Measurements from ENCODE around the gene C1orf50. TPM values are rescaled to one million over a fixed set of nuclear protein-coding genes. Genes with fewer than 3 reads are reported as not detected.

Gene C1orf50
- total and polyA plus RNA-seq, 2 donors (not counting 3 experiments of a cell fraction or from before 2014, with no cell fraction given) = 4.8 to 7.4 TPM

DNA sequence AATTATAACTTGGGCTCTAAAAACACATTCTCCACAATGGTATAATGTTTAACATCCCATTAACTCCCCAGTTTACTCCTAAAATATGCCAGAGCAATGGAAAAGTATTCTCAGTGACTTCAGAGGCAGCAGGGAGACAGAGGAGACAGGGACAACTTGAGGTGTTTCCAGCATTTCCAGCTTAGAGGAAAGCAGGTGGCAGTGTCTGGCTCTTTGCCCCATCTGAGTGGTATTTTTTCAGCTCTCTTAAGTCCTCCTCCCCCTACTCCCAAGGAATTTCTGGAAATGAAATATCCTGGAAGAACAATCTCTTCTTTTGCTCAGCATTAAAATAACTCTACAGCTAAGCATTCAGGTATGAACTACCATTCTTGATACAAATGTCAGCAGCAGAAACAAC is 39.1 kb downstream of the C1orf50 start:
- no peak overlapping the region for H3K4me3 ChIP-seq (replicated peaks in 1 of 3; ENCODE audit: insufficient read depth in 1 of 3, low read depth in 1 of 3, low read length in 3 of 3)
- ChIA-PET POLR2A (no interaction called here), CTCF (interaction anchor here (1.2 kb wide), 1 partner anchor 28 kb away, joined by 6 read pairs; no protein-coding TSS in a partner anchor)
- H3K4me1 ChIP-seq (ENCODE audit: control insufficient read depth, extremely low read depth, insufficient read depth, low read length) = no peaks in the 10 kb centered on the region
- H3K9me1 ChIP-seq (replicated peaks; ENCODE audit: control insufficient read depth, extremely low read depth, insufficient read depth, low read length) = no peaks in the 10 kb centered on the region
- no peaks in the 10 kb centered on the region for H3K79me2 ChIP-seq (ENCODE audit: control insufficient read depth, insufficient read depth, low read length)
- intact Hi-C loops (cut with micrococcal nuclease) (no loop called here), dilution Hi-C loops (cut with MboI; ENCODE audit: extremely low pct_ligation_motif_present, low sequenced_read_pairs) (no loop called here)
- BruUV-seq (replicated peaks) = no TSS peak
- H4K20me1 ChIP-seq (replicated peaks; ENCODE audit: control insufficient read depth, extremely low read depth, insufficient read depth, low read length) = no peaks in the 10 kb centered on the region
- FAIRE-seq (no peak), DNase-seq (ENCODE audit: low read depth, low spot score) (no peak)
- no peak overlapping the region for H2AFZ ChIP-seq (ENCODE audit: low read depth, low read length)
- H3K4me2 ChIP-seq (ENCODE audit: insufficient read depth, low read length) = no peak overlapping the region
- no peaks in the 10 kb centered on the region for H3K27me3 ChIP-seq (ENCODE audit: control insufficient read depth in 2 of 2, insufficient read depth in 2 of 2, low read length in 2 of 2)
- H3K36me3 ChIP-seq (ENCODE audit: control insufficient read depth in 2 of 2, extremely low read depth in 1 of 2, insufficient read depth in 2 of 2, low read length in 2 of 2) = no peaks in the 10 kb centered on the region
- no peak overlapping the region for H3K9ac ChIP-seq (replicated peaks; ENCODE audit: extremely low read depth, insufficient read depth, low read length)
- TF ChIP-seq FOS (IDR thresholded peaks at IDR 0.05; ENCODE audit: borderline replicate concordance, insufficient read depth, low read length) = no peak
- TF ChIP-seq, protein P1, sequence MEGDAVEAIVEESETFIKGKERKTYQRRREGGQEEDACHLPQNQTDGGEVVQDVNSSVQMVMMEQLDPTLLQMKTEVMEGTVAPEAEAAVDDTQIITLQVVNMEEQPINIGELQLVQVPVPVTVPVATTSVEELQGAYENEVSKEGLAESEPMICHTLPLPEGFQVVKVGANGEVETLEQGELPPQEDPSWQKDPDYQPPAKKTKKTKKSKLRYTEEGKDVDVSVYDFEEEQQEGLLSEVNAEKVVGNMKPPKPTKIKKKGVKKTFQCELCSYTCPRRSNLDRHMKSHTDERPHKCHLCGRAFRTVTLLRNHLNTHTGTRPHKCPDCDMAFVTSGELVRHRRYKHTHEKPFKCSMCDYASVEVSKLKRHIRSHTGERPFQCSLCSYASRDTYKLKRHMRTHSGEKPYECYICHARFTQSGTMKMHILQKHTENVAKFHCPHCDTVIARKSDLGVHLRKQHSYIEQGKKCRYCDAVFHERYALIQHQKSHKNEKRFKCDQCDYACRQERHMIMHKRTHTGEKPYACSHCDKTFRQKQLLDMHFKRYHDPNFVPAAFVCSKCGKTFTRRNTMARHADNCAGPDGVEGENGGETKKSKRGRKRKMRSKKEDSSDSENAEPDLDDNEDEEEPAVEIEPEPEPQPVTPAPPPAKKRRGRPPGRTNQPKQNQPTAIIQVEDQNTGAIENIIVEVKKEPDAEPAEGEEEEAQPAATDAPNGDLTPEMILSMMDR (IDR thresholded peaks at IDR 0.05; ENCODE audit: extremely low read depth in 1 of 2, insufficient read depth in 1 of 2, low read depth in 1 of 2, low read length in 2 of 2) = no peak
- no peak for TF ChIP-seq GATA2 (IDR thresholded peaks at IDR 0.05; ENCODE audit: insufficient read depth, insufficient read length, low read depth, low read length)
- no peak for TF ChIP-seq MYC (IDR thresholded peaks at IDR 0.05; ENCODE audit: low read depth, low read length)
- TF ChIP-seq, protein P2, sequence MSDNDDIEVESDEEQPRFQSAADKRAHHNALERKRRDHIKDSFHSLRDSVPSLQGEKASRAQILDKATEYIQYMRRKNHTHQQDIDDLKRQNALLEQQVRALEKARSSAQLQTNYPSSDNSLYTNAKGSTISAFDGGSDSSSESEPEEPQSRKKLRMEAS (IDR thresholded peaks at IDR 0.05; ENCODE audit: insufficient read depth, insufficient read length) = no peak
- no peak for TF ChIP-seq EZH2 (IDR thresholded peaks at IDR 0.05; ENCODE audit: borderline replicate concordance, low read depth, low read length, severe bottlenecking)
- H3K9me3 ChIP-seq (replicated peaks; ENCODE audit: control insufficient read depth, insufficient read depth, low read length) = no peaks in the 10 kb centered on the region
- H3K27ac ChIP-seq (ENCODE audit: insufficient read depth, low read depth, low read length) = no peak overlapping the region

Data from endothelial cell of umbilical vein (primary cell).